Measurements from ENCODE around the gene SPATA17. TPM values are rescaled to one million over a fixed set of nuclear protein-coding genes. Genes with fewer than 3 reads are reported as not detected.

Gene SPATA17
- total and polyA plus RNA-seq, 2 of the 8 experiments (the other 6 are each of a cell fraction or from before 2014, with no cell fraction given) = 0.17 to 0.48 TPM

DNA sequence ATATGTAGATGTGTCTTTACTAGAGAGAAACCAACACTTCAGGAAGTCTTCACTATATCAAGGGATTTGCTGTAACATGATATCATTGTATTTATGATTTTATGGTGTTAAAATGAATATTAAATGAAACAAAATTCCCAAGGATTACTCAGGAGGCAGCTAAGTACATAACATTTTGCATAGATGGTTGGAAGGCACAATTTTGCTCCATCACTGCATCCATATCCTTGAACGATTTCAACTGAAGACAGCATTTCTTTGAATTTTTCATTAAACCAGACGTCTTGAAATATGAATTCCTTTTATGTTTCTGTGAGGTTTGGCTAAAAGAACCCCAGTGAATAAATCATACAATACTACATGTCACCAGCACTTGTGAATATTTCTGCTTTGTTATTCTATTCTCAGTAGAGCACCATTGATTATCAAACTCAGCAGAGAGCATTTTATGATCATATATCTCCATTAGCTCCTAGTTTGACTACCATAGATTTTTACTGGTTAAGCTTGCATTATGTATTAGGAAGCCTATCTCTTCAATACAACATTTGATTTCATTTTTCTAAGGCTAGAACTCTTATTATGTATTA lies 37.3 kb downstream of the SPATA17 start:
- Histone ChIP-seq H2AK5ac (ENCODE audit: low read depth, low read length) (no peak overlapping the region), H4K8ac (ENCODE audit: extremely low read depth, insufficient read depth, low read length) (no peak overlapping the region), H3K4ac (replicated peaks; ENCODE audit: insufficient read length, low read depth, low read length) (no peak overlapping the region), H3K18ac (ENCODE audit: extremely low read depth, low read length) (no peak overlapping the region), H2BK15ac (ENCODE audit: low read length) (no peak overlapping the region), H2BK5ac (ENCODE audit: low read depth, low read length) (no peak overlapping the region), H3K4me2 (ENCODE audit: insufficient read depth in 1 of 2, low read depth in 2 of 2, low read length in 2 of 2) (no peak overlapping the region), H3K27ac (ENCODE audit: low read depth, low read length) (no peak overlapping the region), H3K14ac (ENCODE audit: insufficient read length) (no peak overlapping the region), H3K23me2 (ENCODE audit: low read depth, low read length) (no peaks in the 10 kb centered on the region; the same call in 1 of the 2 replicates), H2AFZ (ENCODE audit: low read length) (no peak overlapping the region), H2BK20ac (ENCODE audit: low read length) (no peak overlapping the region), H4K20me1 (replicated peaks in 1 of 2; ENCODE audit: control insufficient read depth in 1 of 2, insufficient read depth in 2 of 2, low read length in 2 of 2) (no peaks in the 10 kb centered on the region), H3K56ac (replicated peaks; ENCODE audit: insufficient read length, low read depth, low read length) (no peak overlapping the region), H3K9me3 (ENCODE audit: insufficient read depth in 2 of 2, low read depth in 1 of 2, low read length in 1 of 2) (no peaks in the 10 kb centered on the region), H3K23ac (ENCODE audit: insufficient read length) (no peak overlapping the region), H3K79me1 (ENCODE audit: low read depth, low read length) (no peaks in the 10 kb centered on the region), H4K91ac (replicated peaks; ENCODE audit: insufficient read length, low read length) (no peak overlapping the region), H3K27me3 (replicated peaks in 1 of 4; ENCODE audit: control insufficient read depth in 3 of 4, extremely low read depth in 1 of 4, insufficient read depth in 3 of 4, low read length in 3 of 4) (no peaks in the 10 kb centered on the region), H4K5ac (ENCODE audit: insufficient read length, low read depth, low read length) (no peak overlapping the region), H3K79me2 (ENCODE audit: control insufficient read depth in 1 of 2, insufficient read depth in 2 of 2, low read length in 2 of 2) (no peaks in the 10 kb centered on the region), H2BK12ac (ENCODE audit: low read depth, low read length) (no peak overlapping the region), H3K4me3 (ENCODE audit: extremely low read depth in 1 of 4, insufficient read depth in 2 of 4, low read depth in 3 of 4, low read length in 4 of 4) (no peak overlapping the region), H3K36me3 (ENCODE audit: control insufficient read depth in 2 of 4, insufficient read depth in 4 of 4, low read length in 3 of 4) (no peaks in the 10 kb centered on the region), H3K9ac (replicated peaks in 1 of 4; ENCODE audit: extremely low read depth in 1 of 4, low read depth in 3 of 4, low read length in 3 of 4) (no peak overlapping the region), H3K4me1 (replicated peaks in 1 of 4; ENCODE audit: control insufficient read depth in 3 of 4, insufficient read depth in 4 of 4, low read length in 3 of 4) (0 out of 7 replicates have a peak, but pooled peaks cover 0 to 2% (median 0%) of the 10 kb centered on the region in 4 experiments), H2BK120ac (replicated peaks; ENCODE audit: low read depth, low read length) (no peak overlapping the region)
- TF ChIP-seq POLR2A (IDR thresholded peaks at IDR 0.05; ENCODE audit: control extremely low read depth in 1 of 2, low read depth in 2 of 2, low read length in 2 of 2) (no peak), SIRT6 (IDR thresholded peaks at IDR 0.05; ENCODE audit: low read length) (no peak), CHD2 (IDR thresholded peaks at IDR 0.05; ENCODE audit: low read length) (no peak), CBX8 (IDR thresholded peaks at IDR 0.05; ENCODE audit: borderline replicate concordance, low read depth, low read length) (no peak), RNF2 (IDR thresholded peaks at IDR 0.05; ENCODE audit: borderline replicate concordance, low read depth, low read length, missing control alignments, poor library complexity, severe bottlenecking) (no peak)
- TF ChIP-seq, protein P1, sequence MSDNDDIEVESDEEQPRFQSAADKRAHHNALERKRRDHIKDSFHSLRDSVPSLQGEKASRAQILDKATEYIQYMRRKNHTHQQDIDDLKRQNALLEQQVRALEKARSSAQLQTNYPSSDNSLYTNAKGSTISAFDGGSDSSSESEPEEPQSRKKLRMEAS (IDR thresholded peaks at IDR 0.05) = no peak
- FAIRE-seq (no peak), DNase-seq (ENCODE audit: low read depth in 1 of 2, low spot score in 2 of 2) (no peak)
- 89% methylated on average over 2 of the region's 2 CpGs; no CpG with 5 or more reads in 1 of the 2 experiments for WGBS, 2 experiments (ENCODE audit: extremely low coverage in 1 of 2, insufficient coverage in 1 of 2, insufficient read length in 1 of 2, insufficient replicate concordance in 2 of 2, low coverage in 1 of 2, low lambda C conversion rate in 2 of 2, missing lambda C conversion rate in 1 of 2)
- POLR2A ChIA-PET (ENCODE audit: partially characterized antibody) = no interaction called here
- CTCF ChIA-PET (ENCODE audit: partially characterized antibody) = interaction anchor here (0.7 to 1.2 kb wide), 2 partner anchors 21 to 356 kb away, joined by 3 read pairs; no protein-coding TSS in a partner anchor

Measured in H1 (cell line).